Renal cortical epithelial cell (primary cell): ENCODE measurements around the gene CWC27. TPM values are rescaled to one million over a fixed set of nuclear protein-coding genes. Genes with fewer than 3 reads are reported as not detected.
A peak's percentile ranks its signal among the peaks of the same experiment; 100 is the strongest.

Source experiments
- DNase-seq: peaks from one replicate; pipeline ENCODE4 v3.0.0-alpha.2; 2011; ENCODE audit warnings: low read depth
- total RNA-seq: library from RNA; depleted of rRNA; stranded (reverse); fragments of >200 nt; gene quantifications from 2 replicates; pipeline ENCODE4 v1.2.3, GENCODE V29; 2014

The CWC27 gene, protein sequence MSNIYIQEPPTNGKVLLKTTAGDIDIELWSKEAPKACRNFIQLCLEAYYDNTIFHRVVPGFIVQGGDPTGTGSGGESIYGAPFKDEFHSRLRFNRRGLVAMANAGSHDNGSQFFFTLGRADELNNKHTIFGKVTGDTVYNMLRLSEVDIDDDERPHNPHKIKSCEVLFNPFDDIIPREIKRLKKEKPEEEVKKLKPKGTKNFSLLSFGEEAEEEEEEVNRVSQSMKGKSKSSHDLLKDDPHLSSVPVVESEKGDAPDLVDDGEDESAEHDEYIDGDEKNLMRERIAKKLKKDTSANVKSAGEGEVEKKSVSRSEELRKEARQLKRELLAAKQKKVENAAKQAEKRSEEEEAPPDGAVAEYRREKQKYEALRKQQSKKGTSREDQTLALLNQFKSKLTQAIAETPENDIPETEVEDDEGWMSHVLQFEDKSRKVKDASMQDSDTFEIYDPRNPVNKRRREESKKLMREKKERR
- total RNA-seq = 10.2 and 23.5 TPM in 2 replicates

DNA sequence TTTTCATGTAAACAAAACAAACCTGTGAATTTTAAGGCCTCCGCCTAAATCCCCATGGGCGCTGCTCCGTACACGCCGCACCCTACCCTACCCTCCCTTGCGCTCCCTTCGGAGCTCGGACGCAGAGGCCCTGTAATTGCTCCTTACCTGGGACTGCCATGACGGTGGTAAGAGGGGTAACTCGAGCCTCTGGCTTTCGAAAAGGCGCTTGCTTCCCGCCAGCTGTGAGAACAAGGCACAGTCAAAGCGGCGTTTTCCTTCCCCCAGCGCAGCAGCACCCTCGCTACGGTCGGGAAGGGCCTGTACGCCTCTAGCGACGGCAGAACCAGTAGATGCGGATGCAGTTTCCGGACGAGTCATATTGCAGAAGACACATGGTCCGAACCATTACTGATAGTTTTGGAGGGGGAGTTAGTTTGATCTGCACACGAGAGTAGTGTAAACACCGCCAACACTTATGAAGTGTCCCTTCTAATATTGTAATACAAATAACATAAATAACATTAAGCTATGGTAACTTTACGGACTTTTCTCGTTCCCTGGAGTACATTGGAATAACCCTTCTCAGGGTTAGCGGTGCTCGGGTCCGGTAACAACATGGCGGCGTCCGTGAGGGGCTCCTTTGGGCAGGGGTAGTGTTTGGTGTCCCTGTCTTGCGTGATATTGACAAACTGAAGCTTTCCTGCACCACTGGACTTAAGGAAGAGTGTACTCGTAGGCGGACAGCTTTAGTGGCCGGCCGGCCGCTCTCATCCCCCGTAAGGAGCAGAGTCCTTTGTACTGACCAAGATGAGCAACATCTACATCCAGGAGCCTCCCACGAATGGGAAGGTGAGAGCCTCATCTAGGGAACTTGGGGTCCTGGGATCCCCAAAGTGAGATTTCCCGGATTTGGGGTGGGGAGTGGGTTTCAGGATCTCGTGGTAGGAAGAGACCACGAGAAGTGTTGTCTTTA is at the start of gene CWC27, which contains the start of gene SREK1IP1:
TSS of gene CWC27 (plus strand) at position 573 of the 955 bp plus-strand sequence. CDS start at position 790, 217 bp downstream.
TSS of gene SREK1IP1 (minus strand) at position 334 of the 955 bp plus-strand sequence. CDS start at position 160, 174 bp downstream.
- DNase-seq = peak; percentile 84

GRCh38 chr5:64722588-64722987 is 46.1 kb upstream of the CWC27 start:
- no peak for DNase-seq

DNA sequence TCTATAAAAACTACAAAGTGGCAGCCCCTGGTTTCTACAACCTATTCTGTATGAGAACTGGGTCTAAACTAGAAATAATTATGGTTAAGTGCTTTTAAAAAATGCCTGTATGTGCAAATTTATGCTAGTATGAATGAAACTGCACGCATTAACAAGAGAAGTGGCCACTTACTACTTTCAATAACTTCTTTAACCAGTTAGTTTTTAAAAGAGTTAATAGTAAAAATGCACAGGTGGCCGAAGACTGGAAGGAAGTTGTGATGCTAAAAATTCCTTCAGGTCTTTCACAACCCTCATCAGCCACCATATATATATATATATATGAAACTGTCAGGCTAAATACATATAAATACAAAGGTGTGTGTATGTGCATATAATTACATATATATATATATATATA is 41.6 kb upstream of the CWC27 start:
- DNase-seq = no peak

DNA sequence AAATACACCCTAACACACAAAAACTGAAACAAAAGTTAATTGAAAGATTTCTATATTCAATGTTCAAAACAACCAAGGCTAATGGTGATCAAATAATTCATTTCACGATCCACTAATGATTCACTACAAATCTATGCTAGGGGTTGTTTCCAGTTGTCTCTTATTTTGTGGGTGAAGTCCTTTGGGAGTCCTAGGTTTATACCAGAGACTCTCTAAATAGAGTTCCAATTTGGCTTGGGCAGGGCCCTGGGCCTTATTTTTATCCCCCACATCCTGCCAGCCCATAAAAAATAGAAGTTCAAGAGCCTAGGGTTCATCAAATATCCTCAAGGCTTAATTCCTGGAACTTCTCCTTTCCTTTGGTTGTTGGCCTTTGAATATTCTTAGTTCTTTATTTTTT is 26.3 kb upstream of the CWC27 start:
- no peak for DNase-seq

- DNase-seq = no peak
Measured at GRCh38 chr5:64742821-64743220, 25.9 kb upstream of the CWC27 start.

DNA sequence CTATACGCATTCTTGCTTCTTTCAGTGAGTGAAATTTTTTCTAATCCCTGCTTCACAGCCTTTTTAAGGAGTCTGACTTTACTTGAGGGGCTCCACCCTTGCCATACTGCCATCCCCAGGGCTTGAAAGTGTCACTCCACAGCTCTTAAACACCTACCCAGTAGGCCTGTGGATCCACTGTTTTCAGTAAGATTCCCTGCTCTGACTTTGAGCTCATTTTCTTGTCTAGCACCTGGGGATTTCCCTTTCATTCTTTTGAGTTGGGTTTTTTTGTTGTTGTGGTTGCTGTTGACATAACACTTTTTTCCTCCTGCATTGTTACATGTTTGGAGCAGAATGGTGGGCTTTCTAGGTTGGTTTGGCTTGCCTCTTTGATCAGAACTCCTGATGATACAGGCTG is 23.8 kb upstream of the CWC27 start:
- peak; percentile 16 for DNase-seq

- DNase-seq = peak; percentile 19
Measured at GRCh38 chr5:64746446-64746845, 22.3 kb upstream of the CWC27 start.

- DNase-seq = no peak
Measured at GRCh38 chr5:64749385-64749784, 19.3 kb upstream of the CWC27 start.

GRCh38 chr5:64754066-64754465 is 14.7 kb upstream of the CWC27 start:
- no peak for DNase-seq

DNA sequence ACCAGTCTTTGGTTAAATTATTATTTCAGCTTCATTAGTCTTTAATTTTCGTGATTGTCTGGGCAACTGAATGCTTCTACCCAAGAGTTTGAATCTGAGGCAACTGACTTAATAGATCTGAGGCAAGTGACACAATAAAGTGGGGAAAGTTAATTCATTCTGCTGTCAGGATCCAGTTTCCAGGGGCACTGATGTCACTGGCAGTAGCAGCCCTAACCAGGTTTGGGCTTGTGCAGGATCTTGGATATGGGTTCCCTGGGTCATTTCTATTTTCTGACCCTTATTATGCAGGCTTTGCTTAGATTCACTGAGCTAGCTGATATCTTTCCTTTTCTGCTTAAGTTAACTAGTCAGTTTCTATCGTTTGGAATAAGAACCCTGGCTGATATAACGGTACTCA is 9.8 kb upstream of the CWC27 start:
- DNase-seq = no peak

DNA sequence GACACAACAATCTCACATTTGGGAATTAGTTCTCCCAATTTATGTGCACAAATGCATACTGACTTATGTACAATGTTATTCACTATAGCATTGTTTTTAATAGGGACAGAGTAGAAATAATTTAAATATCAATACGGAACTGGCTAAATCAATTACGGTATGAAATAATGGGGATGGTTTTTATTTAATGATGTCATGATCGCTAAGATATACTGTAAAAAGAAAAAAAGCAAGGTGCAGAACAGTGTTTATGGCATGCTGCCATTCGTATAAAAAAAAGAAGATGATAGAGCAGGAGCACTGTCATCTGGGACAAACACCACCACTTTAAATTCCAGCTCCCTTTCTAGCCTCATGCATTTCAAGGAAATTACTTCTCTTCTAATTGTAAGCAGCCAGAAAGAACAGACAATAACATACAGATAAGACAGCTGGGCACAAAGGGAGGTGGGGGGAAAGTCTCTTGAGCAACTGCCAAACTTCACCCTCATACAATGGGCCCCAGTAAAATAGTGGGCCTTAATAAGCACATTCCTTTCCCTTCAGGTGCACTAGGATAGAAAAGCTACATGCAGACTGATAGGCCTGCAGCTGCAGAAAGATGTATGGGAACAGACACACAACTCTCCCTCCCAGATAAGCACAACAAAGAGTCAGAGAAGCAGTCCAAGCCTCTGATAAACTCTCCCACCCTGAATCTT is 8.6 kb upstream of the CWC27 start:
- DNase-seq = no peak

DNA sequence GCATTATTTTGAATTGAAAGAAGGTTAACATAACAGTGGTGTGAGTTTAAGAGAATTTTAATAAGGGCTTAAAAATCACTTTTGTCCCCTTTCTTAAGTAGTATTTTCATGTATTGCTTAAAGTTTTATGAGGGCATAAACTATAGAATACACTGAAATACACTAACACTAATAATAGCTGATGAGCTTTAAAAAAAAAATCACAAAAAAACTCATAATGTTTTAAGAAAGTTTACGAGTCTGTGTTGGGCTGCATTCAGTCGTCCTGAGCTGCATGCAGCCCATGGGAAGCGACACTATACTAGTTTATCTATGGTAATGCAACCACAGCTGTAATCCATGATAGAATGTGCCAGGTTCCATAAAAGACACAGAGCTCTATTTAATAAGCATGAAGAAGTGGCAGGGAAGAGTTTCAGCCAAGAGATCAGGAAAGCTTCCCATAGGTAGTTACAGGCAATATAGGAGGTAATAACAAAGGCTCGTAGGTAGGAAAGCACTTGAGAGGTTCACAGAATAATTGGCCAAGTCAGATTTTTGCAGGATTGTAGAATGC is 4.7 kb upstream of the CWC27 start:
- DNase-seq = no peak

DNA sequence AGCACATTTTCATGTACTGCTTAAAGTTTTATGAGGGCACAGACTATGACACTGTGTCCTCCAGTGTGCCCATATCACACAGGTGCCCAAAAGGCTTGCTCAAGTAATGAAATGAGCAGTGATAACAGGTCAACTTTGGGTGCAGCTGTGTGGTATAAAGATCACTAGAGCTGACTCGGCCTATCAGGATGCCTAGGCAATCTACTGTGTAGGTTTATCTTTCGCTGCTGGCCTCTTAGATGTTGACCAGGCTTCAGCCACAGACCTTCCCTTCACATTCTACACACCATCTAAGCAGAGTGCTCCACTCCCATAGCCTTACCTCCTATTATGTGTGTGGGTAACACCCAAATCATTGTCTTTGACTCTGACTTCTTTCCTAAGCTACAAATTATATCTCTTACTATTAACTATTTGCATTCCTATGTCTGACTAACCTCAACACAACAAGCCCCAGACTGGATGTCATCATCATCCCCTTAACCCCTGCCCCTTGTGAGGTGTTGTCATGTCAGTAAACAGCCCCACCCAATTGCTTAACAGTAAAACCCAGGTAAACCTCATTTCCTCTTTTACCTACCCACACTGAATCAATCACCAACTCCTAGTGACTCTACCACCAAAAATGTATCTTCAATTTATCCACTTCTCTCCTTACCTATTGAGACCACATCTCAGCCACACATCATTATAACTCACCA is 2.8 kb upstream of the CWC27 start:
- peak; percentile 67 for DNase-seq

DNA sequence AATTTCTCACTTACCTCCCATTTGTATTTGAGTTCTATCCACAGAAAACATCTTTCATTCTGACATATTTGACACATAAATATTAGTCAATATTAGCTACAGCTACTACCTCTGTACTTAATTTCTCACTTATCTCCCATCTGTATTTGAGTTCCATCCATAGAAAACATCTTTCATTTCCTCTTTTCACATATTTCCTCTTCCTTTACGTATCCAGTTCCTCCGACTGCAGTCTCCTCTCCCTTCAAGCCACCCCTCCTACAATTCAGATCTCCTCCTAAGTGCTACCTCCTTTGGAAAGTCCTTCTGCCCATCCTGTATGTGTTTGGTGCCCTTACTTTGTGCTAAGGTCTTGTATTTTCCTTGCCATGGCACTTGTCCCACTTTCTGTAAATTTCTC is 1.8 kb upstream of the CWC27 start:
- DNase-seq = no peak

DNA sequence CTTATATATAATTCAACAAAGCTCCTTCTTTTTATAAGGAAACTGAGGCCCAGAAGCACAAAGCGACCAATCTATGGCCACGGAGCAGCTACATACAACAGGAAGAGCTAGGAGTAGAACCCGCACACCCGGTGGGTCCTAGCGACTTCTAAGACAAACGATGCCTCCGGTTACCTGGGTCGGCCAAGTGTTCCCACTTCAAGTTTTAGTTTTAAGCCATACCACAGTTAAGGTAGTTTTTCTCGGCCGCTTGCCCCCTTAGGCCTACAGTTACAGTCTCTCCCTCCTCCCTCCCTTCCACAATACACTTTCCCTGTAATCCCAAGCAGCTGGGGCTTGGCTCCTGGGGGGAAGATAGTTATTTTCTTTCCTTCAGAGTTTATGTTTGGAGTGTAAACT is 772 bp upstream of the CWC27 start:
- DNase-seq = peak; percentile 23

DNA sequence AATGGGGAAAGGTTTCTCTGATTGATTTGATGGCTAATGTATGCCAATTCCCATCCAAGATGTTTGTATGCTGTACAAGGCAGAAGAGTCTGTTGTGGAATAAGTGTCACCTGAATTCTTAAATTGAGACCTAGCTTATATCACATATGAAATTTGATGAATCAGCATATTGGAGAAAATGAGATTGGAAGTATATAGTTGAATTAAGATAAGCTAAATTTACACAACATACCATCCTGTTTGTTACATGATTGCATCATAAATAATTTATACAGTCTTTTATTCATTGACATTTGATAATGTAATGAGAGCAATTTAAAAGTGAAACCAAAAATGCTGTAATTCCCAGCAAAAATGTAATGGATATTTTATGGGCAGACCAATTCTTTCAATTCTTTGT is 1.1 kb downstream of the CWC27 start:
- DNase-seq = no peak

- DNase-seq = no peak
Measured at GRCh38 chr5:64771736-64772135, 3.0 kb downstream of the CWC27 start.

DNA sequence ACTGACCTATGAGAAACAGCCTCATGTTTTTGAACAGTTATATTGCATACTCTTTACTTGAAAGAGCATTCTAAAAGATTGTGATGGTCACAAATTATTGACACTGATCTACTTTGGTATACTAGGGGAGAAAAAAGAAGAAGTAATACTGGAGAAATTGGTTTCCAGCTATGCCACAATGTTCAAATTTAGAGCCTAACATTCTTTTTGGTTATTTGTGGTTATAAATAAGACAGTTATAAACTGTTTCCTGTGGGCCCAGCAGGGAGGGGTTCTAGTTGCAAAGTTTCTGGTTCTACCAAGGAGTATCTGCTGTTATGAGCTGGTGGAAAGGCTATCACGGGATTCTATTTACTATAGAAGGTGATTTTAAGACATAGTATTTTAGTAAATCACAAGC is 4.8 kb downstream of the CWC27 start:
- no peak for DNase-seq

DNA sequence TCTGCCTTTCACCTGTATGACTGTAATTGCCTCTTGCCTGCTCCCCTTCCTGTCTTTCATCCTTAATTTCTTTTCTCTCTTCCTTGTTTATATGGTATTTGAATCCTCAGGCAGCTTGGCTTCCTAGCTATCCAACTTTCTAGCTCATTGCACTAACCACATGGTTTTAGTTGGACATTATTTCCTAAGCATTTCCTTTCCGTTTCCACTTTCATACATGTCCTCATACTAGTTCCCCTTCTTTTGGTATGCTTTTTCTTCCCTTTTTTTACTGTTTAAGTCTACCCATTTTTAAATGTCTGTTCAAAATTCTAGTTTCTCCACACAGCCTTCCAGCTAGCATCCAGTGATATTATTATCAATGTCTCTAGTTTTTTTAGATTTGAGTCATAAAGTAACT is 6.6 kb downstream of the CWC27 start:
- no peak for DNase-seq

DNA sequence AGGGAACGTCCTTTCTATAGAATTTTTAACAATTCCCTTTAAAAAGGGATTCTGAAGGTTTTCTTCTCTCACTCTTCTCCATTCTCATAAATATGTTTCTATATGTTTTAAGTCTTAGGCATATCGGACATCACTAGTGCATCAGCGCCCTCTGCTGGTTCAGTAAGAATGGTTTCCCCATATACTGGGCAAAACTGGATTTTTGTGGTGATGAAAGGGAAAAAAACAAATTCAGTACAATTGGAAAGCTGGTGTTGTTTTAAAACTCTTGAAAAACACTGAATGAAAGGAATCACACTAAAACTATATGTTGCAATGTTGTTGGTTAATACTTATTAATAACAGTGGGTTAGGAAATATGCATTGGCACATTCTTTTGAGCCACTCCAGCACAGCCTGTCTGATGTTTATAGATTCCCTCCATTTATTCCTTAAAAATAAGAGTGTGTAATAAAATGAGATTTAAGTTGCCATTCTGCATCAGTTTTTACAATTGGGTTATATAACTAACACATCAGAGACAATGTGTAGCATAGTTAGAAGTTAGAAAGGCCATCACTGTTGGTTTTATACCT is 15.8 kb downstream of the CWC27 start:
- DNase-seq = peak; percentile 68

- no peak for DNase-seq
Measured at GRCh38 chr5:64786372-64786771, 17.6 kb downstream of the CWC27 start.
